Mammary epithelial cell (primary cell): Measurements from ENCODE around the gene ADCY10.

ENCODE experiments used
- CTCF ChIP-seq, 2 donors: IDR thresholded peaks in 1 of 2; conservative IDR thresholded peaks in 1 of 2; 2 replicates each; pipeline ENCODE4 v1.5.1; 2011 to 2012; ENCODE audit warnings: inconsistent platforms in 2 of 2, low read length in 2 of 2, mild to moderate bottlenecking in 2 of 2, control low read depth in 1 of 2, low read depth in 1 of 2; ENCODE audit not compliant: insufficient read depth in 1 of 2; ENCODE audit errors: extremely low read depth in 1 of 2
- EZH2 ChIP-seq: IDR thresholded peaks from 2 replicates; pipeline ENCODE4 v1.6.1; 2012; ENCODE audit warnings: low read length, inconsistent platforms, borderline replicate concordance

- TF ChIP-seq EZH2 (no peak), CTCF (conservative IDR thresholded peaks at IDR 0.05 in 1 of 2, IDR thresholded peaks at IDR 0.05 in 1 of 2; ENCODE audit: extremely low read depth in 1 of 2, insufficient read depth in 1 of 2, low read depth in 1 of 2, low read length in 2 of 2) (no peak)
These were observed 138.8 kb downstream of the ADCY10 start for GRCh38 chr1:167775178-167775577.
